Activated naive CD4-positive, alpha-beta T cell treated with anti-CD3 and anti-CD28 coated beads, Interleukin-2, amount 50 U/mL, for 24 hours (primary cell): ENCODE data around the gene DAB1.
"Not testable (repeated sequence)": the region's sequence is repeated elsewhere in the genome, so short reads cannot be mapped to it uniquely, and the experiment has no call there.

Experiments used
- H3K27ac Mint-ChIP-seq: one replicate; pipeline ENCODE4 v1.8.0; 2021; ENCODE audit warnings: mild to moderate bottlenecking, mixed read lengths
- H3K27me3 Mint-ChIP-seq: one replicate; pipeline ENCODE4 v1.8.0; 2021; ENCODE audit warnings: mixed read lengths
- H3K36me3 Mint-ChIP-seq: one replicate; pipeline ENCODE4 v1.8.0; 2021; ENCODE audit warnings: mixed read lengths
- H3K4me1 Mint-ChIP-seq: one replicate; pipeline ENCODE4 v1.8.0; 2021; ENCODE audit warnings: mixed read lengths
- H3K4me3 Mint-ChIP-seq: one replicate; pipeline ENCODE4 v1.8.0; 2021; ENCODE audit warnings: mild to moderate bottlenecking, mixed read lengths
- H3K9me3 Mint-ChIP-seq: one replicate; pipeline ENCODE4 v1.8.0; 2021; ENCODE audit warnings: mixed read lengths

The DAB1 gene

GRCh38 chr1:57115030-57115614 lies 308.7 kb downstream of the DAB1 start:
- Mint-ChIP-seq H3K27ac (no peak overlapping the region), H3K4me3 (no peak overlapping the region), H3K9me3 (no peaks in the 10 kb centered on the region), H3K27me3 (no peaks in the 10 kb centered on the region), H3K36me3 (no peaks in the 10 kb centered on the region), H3K4me1 (no peaks in the 10 kb centered on the region)

DNA sequence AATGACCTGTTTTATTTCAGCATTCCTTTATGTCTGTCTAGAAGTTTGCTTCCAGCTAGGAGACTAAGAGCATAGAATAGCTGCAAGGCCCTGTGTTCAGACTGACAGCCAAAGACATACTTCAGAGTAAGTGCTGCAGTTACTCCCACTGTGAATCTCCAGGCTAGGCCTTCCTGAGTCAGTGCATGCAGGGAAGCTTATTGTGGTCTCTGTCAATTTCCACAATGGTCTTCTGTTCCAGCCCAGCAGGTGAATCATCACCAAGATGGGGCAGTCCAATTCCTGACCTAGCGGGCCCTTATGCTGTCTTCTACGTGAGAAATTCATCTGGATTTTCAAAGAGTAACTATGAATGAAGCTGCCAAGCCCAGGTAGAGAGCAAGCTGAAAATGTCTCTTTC lies 311.7 kb downstream of the DAB1 start:
- H3K4me1 Mint-ChIP-seq: no peaks in the 10 kb centered on the region
- no peak overlapping the region for H3K4me3 Mint-ChIP-seq
- H3K27me3 Mint-ChIP-seq: no peaks in the 10 kb centered on the region
- no peaks in the 10 kb centered on the region for H3K9me3 Mint-ChIP-seq
- no peak overlapping the region for H3K27ac Mint-ChIP-seq
- H3K36me3 Mint-ChIP-seq: no peaks in the 10 kb centered on the region

DNA sequence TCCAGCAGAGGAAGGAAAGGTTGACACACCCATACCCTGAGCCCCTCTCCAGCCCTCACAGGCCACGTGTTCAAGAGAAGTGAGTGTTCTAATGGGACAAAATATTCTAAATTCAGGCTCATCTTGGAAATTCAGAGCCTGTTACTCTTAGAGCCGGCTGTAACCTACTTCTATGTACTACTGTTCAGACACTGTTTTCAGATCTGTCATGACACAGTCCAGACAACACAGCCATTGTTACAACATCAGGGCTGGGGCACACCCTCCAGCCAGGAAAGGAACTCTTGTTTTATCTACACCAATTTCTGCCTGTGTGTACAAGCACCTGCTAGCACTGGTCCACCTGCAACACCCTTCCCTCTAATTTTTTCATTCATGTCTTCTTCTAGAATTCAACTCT lies 312.7 kb downstream of the DAB1 start:
- Mint-ChIP-seq H3K27me3 (no peaks in the 10 kb centered on the region), H3K36me3 (no peaks in the 10 kb centered on the region), H3K9me3 (no peaks in the 10 kb centered on the region), H3K4me3 (no peak overlapping the region), H3K4me1 (no peaks in the 10 kb centered on the region), H3K27ac (no peak overlapping the region)

GRCh38 chr1:57109883-57110282 lies 314.0 kb downstream of the DAB1 start:
- Mint-ChIP-seq H3K9me3 (no peaks in the 10 kb centered on the region), H3K4me3 (no peak overlapping the region), H3K27ac (no peak overlapping the region), H3K36me3 (no peaks in the 10 kb centered on the region), H3K27me3 (no peaks in the 10 kb centered on the region), H3K4me1 (no peaks in the 10 kb centered on the region)

DNA sequence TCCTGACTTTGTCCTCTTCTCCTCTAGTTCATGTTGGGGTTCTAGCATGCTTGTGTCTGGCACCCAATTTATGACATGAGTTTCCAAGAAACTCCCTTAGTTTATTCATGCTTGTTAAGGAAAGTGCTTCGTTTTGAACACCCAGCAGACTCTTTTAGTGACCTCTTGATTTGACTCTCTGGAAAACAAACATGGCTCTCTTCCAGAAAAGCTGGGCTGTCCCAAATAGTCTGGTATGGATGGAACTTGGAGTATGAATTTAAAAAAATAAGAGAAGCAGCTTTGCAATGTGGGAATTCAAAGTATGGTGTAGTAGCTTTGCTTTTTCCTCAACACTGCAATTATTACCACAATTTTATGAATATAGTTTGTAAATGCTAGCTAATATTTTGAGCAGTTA lies 314.6 kb downstream of the DAB1 start:
- Mint-ChIP-seq H3K4me1 (no peaks in the 10 kb centered on the region), H3K27me3 (no peaks in the 10 kb centered on the region), H3K9me3 (no peaks in the 10 kb centered on the region), H3K27ac (no peak overlapping the region), H3K4me3 (no peak overlapping the region), H3K36me3 (no peaks in the 10 kb centered on the region)

DNA sequence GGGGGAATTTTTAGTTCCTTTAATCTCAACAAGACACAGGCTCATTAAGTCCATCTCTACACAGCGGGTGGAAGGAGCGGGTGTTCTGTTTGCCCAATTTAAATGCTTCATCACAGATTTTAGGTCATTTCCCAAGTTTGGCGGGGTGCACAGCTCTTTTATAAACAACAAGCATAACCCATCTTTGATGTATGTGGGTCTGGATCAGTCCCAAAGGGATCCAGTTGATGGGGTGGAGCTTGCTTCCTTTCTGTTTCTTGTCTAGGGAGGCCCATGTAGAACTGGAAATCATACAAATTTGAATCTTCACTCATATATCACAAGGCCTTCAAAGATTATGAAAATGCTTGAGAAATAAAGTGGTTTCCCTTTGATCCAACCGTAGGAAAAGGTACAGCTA lies 317.6 kb downstream of the DAB1 start:
- Mint-ChIP-seq H3K36me3 (no peaks in the 10 kb centered on the region), H3K4me1 (no peaks in the 10 kb centered on the region), H3K9me3 (no peaks in the 10 kb centered on the region), H3K4me3 (no peak overlapping the region), H3K27ac (no peak overlapping the region), H3K27me3 (no peaks in the 10 kb centered on the region)

GRCh38 chr1:57102561-57103326 lies 321.1 kb downstream of the DAB1 start:
- H3K27me3 Mint-ChIP-seq: peaks cover 1% of the 10 kb centered on the region
- no peaks in the 10 kb centered on the region for H3K9me3 Mint-ChIP-seq
- H3K4me3 Mint-ChIP-seq: no peak overlapping the region
- H3K36me3 Mint-ChIP-seq: no peaks in the 10 kb centered on the region
- no peaks in the 10 kb centered on the region for H3K4me1 Mint-ChIP-seq
- H3K27ac Mint-ChIP-seq: no peak overlapping the region

DNA sequence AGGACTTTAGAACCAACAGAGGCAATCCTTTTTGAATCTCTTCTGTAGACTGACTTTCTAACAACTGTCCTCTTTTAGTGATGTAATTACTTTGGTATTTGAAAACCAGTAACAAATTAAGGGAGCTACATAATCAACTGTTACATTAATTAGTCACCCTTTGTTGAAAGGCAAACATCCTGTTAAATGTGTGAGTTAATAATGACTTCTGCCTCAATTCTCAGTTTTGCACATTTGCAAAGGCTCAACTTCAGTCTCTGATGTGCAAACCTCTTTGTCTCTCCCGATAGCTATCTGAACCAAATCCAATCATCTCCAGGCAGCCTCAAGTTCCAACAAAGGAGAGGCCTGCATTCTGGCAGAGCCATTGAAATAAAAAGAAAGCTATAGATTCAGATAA lies 322.7 kb downstream of the DAB1 start:
- H3K36me3 Mint-ChIP-seq: no peaks in the 10 kb centered on the region
- no peaks in the 10 kb centered on the region for H3K9me3 Mint-ChIP-seq
- no peaks in the 10 kb centered on the region for H3K4me1 Mint-ChIP-seq
- H3K27me3 Mint-ChIP-seq: peaks cover 1% of the 10 kb centered on the region
- H3K4me3 Mint-ChIP-seq: no peak overlapping the region
- H3K27ac Mint-ChIP-seq: no peak overlapping the region

DNA sequence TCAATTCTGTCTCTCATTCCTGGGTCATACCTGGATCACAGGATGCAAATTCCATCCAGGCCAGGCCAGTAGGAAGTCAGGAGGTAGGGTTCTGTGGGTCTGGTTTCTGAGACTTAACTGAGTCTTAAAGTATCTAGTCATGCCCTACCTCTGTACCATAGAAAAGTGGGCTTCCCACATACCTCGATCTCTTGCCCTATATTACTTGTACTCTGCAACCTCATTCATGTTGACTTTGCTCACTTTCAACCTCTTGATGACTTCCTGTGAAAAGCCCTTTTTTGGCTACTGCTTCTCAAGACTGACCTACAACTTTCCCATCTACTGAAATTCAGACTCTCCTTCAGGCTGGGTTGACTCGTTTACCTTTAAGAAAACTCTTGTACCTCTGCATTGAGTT lies 329.1 kb downstream of the DAB1 start:
- Mint-ChIP-seq H3K27ac (no peak overlapping the region), H3K9me3 (no peaks in the 10 kb centered on the region), H3K4me3 (no peak overlapping the region), H3K36me3 (no peaks in the 10 kb centered on the region), H3K27me3 (peaks cover 3% of the 10 kb centered on the region), H3K4me1 (no peaks in the 10 kb centered on the region)

DNA sequence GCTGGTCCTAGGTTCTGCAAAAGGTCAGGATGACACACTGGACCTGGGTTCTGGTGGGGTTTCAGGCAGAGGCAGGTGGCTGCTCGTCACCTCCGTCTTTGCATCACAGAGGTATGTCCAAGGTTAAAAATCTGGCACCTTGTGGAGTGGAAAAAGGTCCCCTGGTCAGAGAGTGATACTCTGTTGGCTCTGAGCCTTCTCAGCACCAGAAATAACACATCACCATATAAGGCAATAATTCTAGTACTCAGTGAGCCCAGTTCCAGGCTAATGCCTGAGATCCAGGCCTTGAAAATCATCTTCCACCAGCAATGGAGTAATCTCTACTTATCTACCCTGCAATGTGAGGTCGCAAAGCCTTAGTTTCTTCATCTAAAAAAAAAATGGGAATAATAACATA lies 330.7 kb downstream of the DAB1 start:
- Mint-ChIP-seq H3K9me3 (no peaks in the 10 kb centered on the region), H3K36me3 (no peaks in the 10 kb centered on the region), H3K27ac (no peak overlapping the region), H3K4me1 (no peaks in the 10 kb centered on the region), H3K4me3 (no peak overlapping the region), H3K27me3 (peaks cover 2% of the 10 kb centered on the region)

DNA sequence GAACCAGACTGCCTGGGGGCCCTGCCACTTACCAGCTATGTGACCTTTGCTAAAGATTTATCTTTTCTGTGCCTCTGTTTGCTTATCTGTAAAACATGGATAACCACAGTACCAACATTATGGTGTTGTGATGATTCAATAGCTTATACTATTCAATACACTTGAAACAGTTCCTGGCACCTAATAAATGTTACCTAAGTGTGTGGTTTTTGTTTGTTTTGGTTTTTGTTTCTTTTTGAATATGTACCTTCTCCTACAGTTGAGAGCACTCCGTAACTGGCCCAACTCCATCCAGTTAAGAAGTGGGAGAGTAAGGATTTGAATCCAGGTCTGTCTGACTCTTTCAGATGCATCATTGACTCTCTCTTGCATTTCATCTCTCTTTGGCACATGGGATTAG lies 332.2 kb downstream of the DAB1 start:
- Mint-ChIP-seq H3K36me3 (no peaks in the 10 kb centered on the region), H3K4me1 (no peaks in the 10 kb centered on the region), H3K27me3 (peaks cover 2% of the 10 kb centered on the region), H3K27ac (no peak overlapping the region), H3K4me3 (no peak overlapping the region), H3K9me3 (no peaks in the 10 kb centered on the region)

- Mint-ChIP-seq H3K9me3 (no peaks in the 10 kb centered on the region), H3K27me3 (peaks cover 5% of the 10 kb centered on the region), H3K27ac (no peak overlapping the region), H3K4me3 (no peak overlapping the region), H3K4me1 (no peaks in the 10 kb centered on the region), H3K36me3 (no peaks in the 10 kb centered on the region)
These were observed 334.0 kb downstream of the DAB1 start for GRCh38 chr1:57089855-57090254.

DNA sequence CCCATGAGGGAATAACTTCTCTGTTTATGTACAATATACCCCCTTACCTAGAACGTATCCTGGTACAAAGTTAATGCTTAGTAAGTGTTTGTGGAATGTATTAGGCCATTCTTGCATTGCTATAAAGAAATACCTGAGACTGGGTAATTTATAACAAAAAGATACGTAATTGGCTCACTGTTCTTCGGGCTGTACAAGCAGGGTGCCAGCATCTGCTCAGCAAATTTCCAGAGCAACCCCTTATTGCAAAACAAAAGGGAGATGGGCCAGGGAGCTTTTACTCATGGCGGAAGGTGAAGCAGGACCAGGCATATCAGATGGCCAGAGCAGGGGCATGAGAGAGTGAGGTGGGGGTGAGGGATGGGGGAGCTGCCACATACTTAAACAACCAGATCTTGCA lies 334.6 kb downstream of the DAB1 start:
- Mint-ChIP-seq H3K9me3 (no peaks in the 10 kb centered on the region), H3K4me3 (no peak overlapping the region), H3K36me3 (no peaks in the 10 kb centered on the region), H3K4me1 (no peaks in the 10 kb centered on the region), H3K27ac (no peak overlapping the region), H3K27me3 (peaks cover 5% of the 10 kb centered on the region)

GRCh38 chr1:57088653-57089052 lies 335.2 kb downstream of the DAB1 start:
- Mint-ChIP-seq H3K4me3 (no peak overlapping the region), H3K9me3 (no peaks in the 10 kb centered on the region), H3K36me3 (no peaks in the 10 kb centered on the region), H3K27ac (no peak overlapping the region), H3K27me3 (peaks cover 5% of the 10 kb centered on the region), H3K4me1 (no peaks in the 10 kb centered on the region)

GRCh38 chr1:57087660-57088059 lies 336.2 kb downstream of the DAB1 start:
- not testable (repeated sequence) for H3K36me3 Mint-ChIP-seq, H3K4me1 Mint-ChIP-seq, H3K4me3 Mint-ChIP-seq, H3K27ac Mint-ChIP-seq, H3K27me3 Mint-ChIP-seq, H3K9me3 Mint-ChIP-seq

GRCh38 chr1:57086154-57086553 lies 337.7 kb downstream of the DAB1 start:
- H3K4me3 Mint-ChIP-seq: no peak overlapping the region

DNA sequence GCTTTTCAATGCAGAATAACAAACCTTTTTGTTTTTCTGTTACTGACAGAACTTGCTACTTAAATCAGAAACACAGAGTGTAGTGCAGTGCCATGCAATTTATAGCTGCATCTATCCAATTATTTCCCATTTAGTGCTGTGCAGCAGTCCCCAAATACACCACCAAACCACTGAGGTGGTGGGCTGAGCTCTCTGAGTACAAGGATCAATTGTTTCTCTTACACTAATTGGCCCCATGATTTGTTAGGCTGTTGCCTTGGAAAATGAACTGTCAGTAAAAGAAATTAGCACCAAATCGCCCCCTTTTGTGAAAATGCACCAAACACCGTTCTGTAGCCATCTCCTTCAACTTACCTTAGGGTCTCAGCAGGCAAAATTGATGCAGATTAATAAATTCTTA lies 339.2 kb downstream of the DAB1 start:
- no peak overlapping the region for H3K27ac Mint-ChIP-seq
- peaks cover 3% of the 10 kb centered on the region for H3K27me3 Mint-ChIP-seq
- H3K4me1 Mint-ChIP-seq: no peaks in the 10 kb centered on the region
- H3K9me3 Mint-ChIP-seq: no peaks in the 10 kb centered on the region
- no peaks in the 10 kb centered on the region for H3K36me3 Mint-ChIP-seq
- H3K4me3 Mint-ChIP-seq: no peak overlapping the region

More at GRCh38 chr1:57086154-57086553, 337.7 kb downstream of the DAB1 start:
- Mint-ChIP-seq H3K4me1 (no peaks in the 10 kb centered on the region), H3K9me3 (no peaks in the 10 kb centered on the region), H3K27me3 (peaks cover 3% of the 10 kb centered on the region), H3K36me3 (no peaks in the 10 kb centered on the region), H3K27ac (no peak overlapping the region)
